GM23338 (cell line): Measurements from ENCODE around the gene SEH1L. TPM values are rescaled to one million over a fixed set of nuclear protein-coding genes. Genes with fewer than 3 reads are reported as not detected.

Experiments used
- ATAC-seq: fragments of 200-7000 bp; cut with Tn5 transposase; 3 replicates; pipeline ENCODE4 v1.9.1; 2020
- DNase-seq: peaks from one replicate; pipeline ENCODE4 v3.0.0-alpha.2; 2015; ENCODE audit warnings: low spot score
- H2AFZ ChIP-seq: fragments of 200-600 bp; sonication (generic); 2 replicates; pipeline ENCODE4 v1.8.0; 2016; ENCODE audit warnings: antibody characterized with exemption, mild to moderate bottlenecking, moderate library complexity
- H3F3A ChIP-seq: fragments of 200-600 bp; sonication (generic); replicated peaks from 2 replicates; pipeline ENCODE4 v1.8.0; 2017; ENCODE audit warnings: antibody characterized with exemption, mixed run types, low read depth
- H3K27ac ChIP-seq: fragments of 200-600 bp; sonication (generic); 2 replicates; pipeline ENCODE4 v1.6.1; 2016; ENCODE audit warnings: low read depth
- H3K27me3 ChIP-seq: fragments of 200-600 bp; sonication (generic); 2 replicates; pipeline ENCODE4 v1.8.0; 2016; ENCODE audit warnings: mild to moderate bottlenecking, mixed run types, moderate library complexity; ENCODE audit not compliant: insufficient read depth
- H3K36me3 ChIP-seq: fragments of 200-600 bp; sonication (generic); 2 replicates; pipeline ENCODE4 v1.8.0; 2016; ENCODE audit warnings: mild to moderate bottlenecking; ENCODE audit not compliant: insufficient read depth
- H3K4me1 ChIP-seq: fragments of 200-600 bp; sonication (generic); 2 replicates; pipeline ENCODE4 v1.8.0; 2016; ENCODE audit warnings: mild to moderate bottlenecking, moderate library complexity; ENCODE audit not compliant: insufficient read depth
- H3K4me2 ChIP-seq: fragments of 200-600 bp; sonication (generic); 2 replicates; pipeline ENCODE4 v1.7.1; 2017; ENCODE audit warnings: mixed run types
- H3K4me3 ChIP-seq: fragments of 200-600 bp; sonication (generic); 2 replicates; pipeline ENCODE4 v1.6.1; 2016; ENCODE audit warnings: mixed run types
- H3K79me2 ChIP-seq: fragments of 200-600 bp; sonication (generic); replicated peaks from 2 replicates; pipeline ENCODE4 v1.8.0; 2017; ENCODE audit warnings: mild to moderate bottlenecking; ENCODE audit not compliant: insufficient read depth
- H3K9me2 ChIP-seq: fragments of 200-600 bp; sonication (generic); 2 replicates; pipeline ENCODE4 v1.8.0; 2017; ENCODE audit not compliant: insufficient read depth
- H4K20me1 ChIP-seq: fragments of 200-600 bp; sonication (generic); replicated peaks from 2 replicates; pipeline ENCODE4 v1.8.0; 2017; ENCODE audit warnings: mild to moderate bottlenecking; ENCODE audit not compliant: insufficient read depth
- H3K27ac Mint-ChIP-seq: 2 replicates; pipeline ENCODE4 v1.8.0; 2020; ENCODE audit warnings: inconsistent platforms, mild to moderate bottlenecking, moderate library complexity, mixed read lengths
- H3K27me3 Mint-ChIP-seq: 3 replicates; pipeline ENCODE4 v1.8.0; 2022; ENCODE audit warnings: low read depth, mild to moderate bottlenecking, moderate library complexity, mixed read lengths, inconsistent platforms; ENCODE audit not compliant: insufficient read depth, poor library complexity
- H3K36me3 Mint-ChIP-seq: 3 replicates; pipeline ENCODE4 v1.8.0; 2021; ENCODE audit warnings: low read depth, mild to moderate bottlenecking, inconsistent platforms, moderate library complexity, mixed read lengths
- H3K4me1 Mint-ChIP-seq: 3 replicates; pipeline ENCODE4 v1.8.0; 2020; ENCODE audit warnings: mild to moderate bottlenecking, inconsistent platforms, mixed read lengths
- H3K4me3 Mint-ChIP-seq: 3 replicates; pipeline ENCODE4 v1.8.0; 2021; ENCODE audit warnings: moderate library complexity, mild to moderate bottlenecking, inconsistent platforms, mixed read lengths
- H3K9me3 Mint-ChIP-seq: 3 replicates; pipeline ENCODE4 v1.8.0; 2020; ENCODE audit warnings: moderate library complexity, mild to moderate bottlenecking, inconsistent platforms, mixed read lengths
- CREB1 ChIP-seq: fragments of 250-450 bp; sonication (Bioruptor Pico); IDR thresholded peaks from 2 replicates; pipeline ENCODE4 v1.5.0; 2020; ENCODE audit warnings: low read depth, mild to moderate bottlenecking, moderate library complexity
- CTCF ChIP-seq, 2 experiments: fragments of 200-600 bp in 1 of 2; sonication (generic) in 1 of 2; conservative IDR thresholded peaks; 2 replicates each; pipeline versions ENCODE4 v1.5.1 to v1.6.1; 2016 to 2017; ENCODE audit warnings: antibody characterized with exemption in 2 of 2, low read depth in 2 of 2, mild to moderate bottlenecking in 2 of 2, moderate library complexity in 1 of 2
- ETS1 ChIP-seq: IDR thresholded peaks from 2 replicates; pipeline ENCODE4 v1.6.1; 2016; ENCODE audit warnings: antibody characterized with exemption
- EZH2 ChIP-seq: fragments of 200-600 bp; sonication (generic); IDR thresholded peaks from one replicate; pipeline ENCODE4 v1.8.0; 2017; ENCODE audit warnings: antibody characterized with exemption, mild to moderate bottlenecking, low read depth; ENCODE audit not compliant: unreplicated experiment
- EZH2phosphoT487 ChIP-seq: fragments of 200-600 bp; sonication (generic); IDR thresholded peaks from one replicate; pipeline ENCODE4 v1.8.1; 2018; ENCODE audit warnings: antibody characterized with exemption; ENCODE audit not compliant: unreplicated experiment
- JUNB ChIP-seq: IDR thresholded peaks from one replicate; pipeline ENCODE4 v1.6.1; 2016; ENCODE audit warnings: antibody characterized with exemption; ENCODE audit not compliant: unreplicated experiment
- NANOG ChIP-seq: IDR thresholded peaks from 2 replicates; pipeline ENCODE4 v1.6.1; 2016; ENCODE audit warnings: antibody characterized with exemption, borderline replicate concordance
- POLR2AphosphoS5 ChIP-seq: IDR thresholded peaks from 2 replicates; pipeline ENCODE4 v1.6.1; 2016; ENCODE audit warnings: antibody characterized with exemption, low read depth
- REST ChIP-seq: IDR thresholded peaks from one replicate; pipeline ENCODE4 v1.6.1; 2018; ENCODE audit warnings: antibody characterized with exemption; ENCODE audit not compliant: unreplicated experiment
- STAT1 ChIP-seq: IDR thresholded peaks from one replicate; pipeline ENCODE4 v1.6.1; 2016; ENCODE audit warnings: antibody characterized with exemption; ENCODE audit not compliant: unreplicated experiment
- ZNF114 ChIP-seq: fragments of 250-450 bp; sonication (Bioruptor Pico); IDR thresholded peaks from 2 replicates; pipeline ENCODE4 v1.5.0; 2020; ENCODE audit warnings: mild to moderate bottlenecking, moderate library complexity
- ZNF331 ChIP-seq: fragments of 250-450 bp; sonication (Bioruptor Pico); IDR thresholded peaks from 2 replicates; pipeline ENCODE4 v1.5.0; 2020; ENCODE audit warnings: low read depth, mild to moderate bottlenecking, moderate library complexity
- ZNF462 ChIP-seq: fragments of 250-450 bp; sonication (Bioruptor Pico); IDR thresholded peaks from 2 replicates; pipeline ENCODE4 v1.5.0; 2020; ENCODE audit warnings: mild to moderate bottlenecking, moderate library complexity
- polyA plus RNA-seq: library from polyadenylated mRNA; unstranded; fragments of >200 nt; fragmentation: Nextera tagmentation; extraction: Ambion mirVana; gene quantifications from 2 replicates; pipeline ENCODE4 v1.2.1, GENCODE V29; 2016
- total RNA-seq: library from RNA; depleted of rRNA; stranded (reverse); fragments of >200 nt; shearing (Covaris generic); gene quantifications from 2 replicates; pipeline ENCODE4 v1.2.3, GENCODE V29; 2014

The SEH1L gene
- total and polyA plus RNA-seq, 2 experiments from 2014 or later: 46.9 to 72.0 TPM

GRCh38 chr18:12943215-12943614 is 4.6 kb upstream of the SEH1L start:
- Histone ChIP-seq H3K27ac (no peak overlapping the region), H2AFZ (no peak overlapping the region), H3K4me1 (peaks cover 5% of the 10 kb centered on the region; the same call in 1 of the 2 replicates), H3F3A (peaks cover 9% of the 10 kb centered on the region; the same call in 1 of the 2 replicates), H3K79me2 (no peaks in the 10 kb centered on the region), H3K36me3 (no peaks in the 10 kb centered on the region), H3K9me2 (0 out of 2 replicates have a peak, but pooled peaks cover 3% of the 10 kb centered on the region), H3K4me3 (no peak overlapping the region), H4K20me1 (no peaks in the 10 kb centered on the region), H3K27me3 (no peaks in the 10 kb centered on the region), H3K4me2 (no peak overlapping the region)
- TF ChIP-seq STAT1: no peak
- TF ChIP-seq ETS1: no peak
- no peak for TF ChIP-seq ZNF462 (CRISPR knock-in tag)
- TF ChIP-seq JUNB: no peak
- no peak for TF ChIP-seq CREB1 (CRISPR knock-in tag)
- TF ChIP-seq EZH2phosphoT487: no peak
- no peak for TF ChIP-seq ZNF331 (CRISPR knock-in tag)
- TF ChIP-seq POLR2AphosphoS5: no peak
- TF ChIP-seq EZH2: no peak
- no peak for TF ChIP-seq CTCF (conservative IDR thresholded peaks at IDR 0.05; ENCODE audit: low read depth in 2 of 2)
- no peak for TF ChIP-seq ZNF114
- TF ChIP-seq NANOG: no peak
- no peak for TF ChIP-seq REST
- ATAC-seq (no peak), DNase-seq (no peak)
- Mint-ChIP-seq H3K4me3 (no peak overlapping the region), H3K27ac (no peak overlapping the region), H3K4me1 (peaks cover 12% of the 10 kb centered on the region; the same call in 2 of the 3 replicates), H3K9me3 (no peaks in the 10 kb centered on the region), H3K36me3 (no peaks in the 10 kb centered on the region), H3K27me3 (peaks cover 16% of the 10 kb centered on the region)
